ENCODE measurements around the gene MMP24.
"Not testable (repeated sequence)": the region's sequence is repeated elsewhere in the genome, so short reads cannot be mapped to it uniquely, and the experiment has no call there.

The MMP24 gene

GRCh38 chr20:35248641-35249475, 22.4 kb downstream of the MMP24 start:
- no peak for DNase-seq (ENCODE audit: low read depth)
- H3K4me3 ChIP-seq (ENCODE audit: low read length), result no peak overlapping the region
- TF ChIP-seq CTCF (conservative IDR thresholded peaks at IDR 0.05; ENCODE audit: low read depth, low read length), result no peak

- no peak overlapping the region for H3K4me3 ChIP-seq (ENCODE audit: low read length)
- TF ChIP-seq CTCF (conservative IDR thresholded peaks at IDR 0.05; ENCODE audit: low read depth, low read length), result no peak
- no peak for DNase-seq (ENCODE audit: low read depth)
These were observed 25.1 kb downstream of the MMP24 start for GRCh38 chr20:35251613-35251940.

- H3K4me3 ChIP-seq (ENCODE audit: low read length), result no peak overlapping the region
- no peak for DNase-seq (ENCODE audit: low read depth)
- TF ChIP-seq CTCF (conservative IDR thresholded peaks at IDR 0.05; ENCODE audit: low read depth, low read length), result no peak
These were observed 25.6 kb downstream of the MMP24 start for GRCh38 chr20:35252037-35252461.

GRCh38 chr20:35252598-35252997, 26.1 kb downstream of the MMP24 start:
- not testable (repeated sequence) for DNase-seq (ENCODE audit: low read depth); H3K4me3 ChIP-seq (ENCODE audit: low read length)

GRCh38 chr20:35253010-35253409, 26.5 kb downstream of the MMP24 start:
- no peak for DNase-seq (ENCODE audit: low read depth)
- no peak overlapping the region for H3K4me3 ChIP-seq (ENCODE audit: low read length)
- TF ChIP-seq CTCF (conservative IDR thresholded peaks at IDR 0.05; ENCODE audit: low read depth, low read length), result no peak

- TF ChIP-seq CTCF (conservative IDR thresholded peaks at IDR 0.05; ENCODE audit: low read depth, low read length), result no peak
- H3K4me3 ChIP-seq (ENCODE audit: low read length), result no peak overlapping the region
- DNase-seq (ENCODE audit: low read depth), result no peak
These were observed 28.0 kb downstream of the MMP24 start for GRCh38 chr20:35254448-35254999.

GRCh38 chr20:35257175-35257909, 30.9 kb downstream of the MMP24 start:
- DNase-seq (ENCODE audit: low read depth), result no peak
- no peak for TF ChIP-seq CTCF (conservative IDR thresholded peaks at IDR 0.05; ENCODE audit: low read depth, low read length)

More at GRCh38 chr20:35257175-35257909, 30.9 kb downstream of the MMP24 start:
- H3K4me3 ChIP-seq (ENCODE audit: low read length), result no peak overlapping the region

Data from retinal pigment epithelial cell (primary cell).